ENCODE results near the gene DUOX1.

- TF ChIP-seq ZNF274 (IDR thresholded peaks at IDR 0.05; ENCODE audit: low read depth, low read length), result no peak
- TF ChIP-seq SUZ12 (IDR thresholded peaks at IDR 0.05; ENCODE audit: extremely low read depth, insufficient read depth, insufficient read length), result no peak
Measured at GRCh38 chr15:45197512-45197911, 67.7 kb downstream of the DUOX1 start.
